ENCODE results near the gene CFB.
"Not testable (repeated sequence)": the region's sequence is repeated elsewhere in the genome, so short reads cannot be mapped to it uniquely, and the experiment has no call there.

Gene CFB

GRCh38 chr6:31945507-31946369 lies at the start of gene CFB:
Gene CFB, plus strand, starts transcription at chr6:31946095. Its CDS starts 127 bp downstream, at chr6:31946222.
- no peak for DNase-seq

- no peak for DNase-seq
Observed at GRCh38 chr6:31896493-31896855, 49.4 kb upstream of the CFB start.

GRCh38 chr6:31896856-31897611 lies 48.9 kb upstream of the CFB start:
- DNase-seq, result no peak

- peak; percentile 73 for DNase-seq
Observed at GRCh38 chr6:31897612-31898382, 48.1 kb upstream of the CFB start, which contains the start of gene EHMT2. Gene EHMT2, minus strand, starts transcription at chr6:31897698. Its CDS starts 21 bp downstream, at chr6:31897677.

- no peak for DNase-seq
Observed at GRCh38 chr6:31898383-31899011, 47.4 kb upstream of the CFB start.

GRCh38 chr6:31899215-31899614 lies 46.7 kb upstream of the CFB start:
- DNase-seq, result no peak

- no peak for DNase-seq
Observed at GRCh38 chr6:31899882-31900722, 45.8 kb upstream of the CFB start.

- DNase-seq, result no peak
Observed at GRCh38 chr6:31900917-31901414, 44.9 kb upstream of the CFB start.

- peak; percentile 63 for DNase-seq
Observed at GRCh38 chr6:31901415-31901952, 44.4 kb upstream of the CFB start.

- peak; percentile 91 for DNase-seq
Observed at GRCh38 chr6:31901953-31902643, 43.8 kb upstream of the CFB start, which contains the start of gene ZBTB12. Gene ZBTB12, minus strand, starts transcription at chr6:31902086. Its CDS starts 781 bp downstream, at chr6:31901305.

GRCh38 chr6:31903957-31904356 lies 41.9 kb upstream of the CFB start:
- no peak for DNase-seq

- DNase-seq, result no peak
Observed at GRCh38 chr6:31905041-31905440, 40.9 kb upstream of the CFB start.

- DNase-seq, result no peak
Observed at GRCh38 chr6:31906122-31906521, 39.8 kb upstream of the CFB start.

- not testable (repeated sequence) for DNase-seq
Observed at GRCh38 chr6:31906727-31907126, 39.2 kb upstream of the CFB start.

- DNase-seq, result peak; percentile 59
Observed at GRCh38 chr6:31907158-31907813, 38.6 kb upstream of the CFB start.

GRCh38 chr6:31908255-31908654 lies 37.6 kb upstream of the CFB start:
- not testable (repeated sequence) for DNase-seq

- no peak for DNase-seq
Observed at GRCh38 chr6:31908791-31909190, 37.1 kb upstream of the CFB start.

GRCh38 chr6:31909298-31909697 lies 36.6 kb upstream of the CFB start:
- DNase-seq, result not testable (repeated sequence)

GRCh38 chr6:31911826-31912585 lies 33.9 kb upstream of the CFB start:
- DNase-seq, result no peak

All from NK-92 treated with Interleukin-12 subunit alpha and Interleukin-12 subunit beta, amount 100 ng/mL, for 24 hours (cell line).